Right forelimb (tissue), 1 donor: ENCODE data around the gene GDPD5.

Source experiments
- DNase-seq: peaks from one replicate; pipeline ENCODE4 v3.0.0-alpha.2; 2018

The GDPD5 gene, protein sequence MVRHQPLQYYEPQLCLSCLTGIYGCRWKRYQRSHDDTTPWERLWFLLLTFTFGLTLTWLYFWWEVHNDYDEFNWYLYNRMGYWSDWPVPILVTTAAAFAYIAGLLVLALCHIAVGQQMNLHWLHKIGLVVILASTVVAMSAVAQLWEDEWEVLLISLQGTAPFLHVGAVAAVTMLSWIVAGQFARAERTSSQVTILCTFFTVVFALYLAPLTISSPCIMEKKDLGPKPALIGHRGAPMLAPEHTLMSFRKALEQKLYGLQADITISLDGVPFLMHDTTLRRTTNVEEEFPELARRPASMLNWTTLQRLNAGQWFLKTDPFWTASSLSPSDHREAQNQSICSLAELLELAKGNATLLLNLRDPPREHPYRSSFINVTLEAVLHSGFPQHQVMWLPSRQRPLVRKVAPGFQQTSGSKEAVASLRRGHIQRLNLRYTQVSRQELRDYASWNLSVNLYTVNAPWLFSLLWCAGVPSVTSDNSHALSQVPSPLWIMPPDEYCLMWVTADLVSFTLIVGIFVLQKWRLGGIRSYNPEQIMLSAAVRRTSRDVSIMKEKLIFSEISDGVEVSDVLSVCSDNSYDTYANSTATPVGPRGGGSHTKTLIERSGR

GRCh38 chr11:75525433-75526191, at the start of gene GDPD5:
Gene GDPD5, minus strand, starts transcription at chr11:75525941. Its CDS starts 48,206 bp downstream, at chr11:75477735.
- peak; percentile 92 for DNase-seq

- DNase-seq = no peak
Observed at GRCh38 chr11:75574698-75575602, 49.2 kb upstream of the GDPD5 start.

DNA sequence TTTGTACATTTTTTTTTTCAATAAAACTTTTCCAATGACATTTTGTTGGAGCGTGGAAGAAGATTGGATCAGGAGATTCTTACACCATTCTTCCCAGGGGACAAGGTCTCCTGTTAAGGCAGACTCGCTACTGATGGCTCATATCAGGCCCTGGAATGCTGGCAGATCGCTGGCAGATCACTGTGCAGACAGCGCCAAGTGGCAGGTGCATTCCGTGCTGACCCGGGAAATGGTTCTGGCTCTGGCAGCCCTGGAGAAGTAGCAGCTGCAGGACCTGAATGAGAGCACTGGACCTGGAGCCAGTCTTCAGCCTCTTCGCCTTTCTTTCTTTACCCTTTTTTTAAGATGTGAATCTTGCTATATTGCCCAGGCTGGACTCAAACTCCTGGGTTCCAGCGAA, 47.0 kb upstream of the GDPD5 start:
- no peak for DNase-seq

DNA sequence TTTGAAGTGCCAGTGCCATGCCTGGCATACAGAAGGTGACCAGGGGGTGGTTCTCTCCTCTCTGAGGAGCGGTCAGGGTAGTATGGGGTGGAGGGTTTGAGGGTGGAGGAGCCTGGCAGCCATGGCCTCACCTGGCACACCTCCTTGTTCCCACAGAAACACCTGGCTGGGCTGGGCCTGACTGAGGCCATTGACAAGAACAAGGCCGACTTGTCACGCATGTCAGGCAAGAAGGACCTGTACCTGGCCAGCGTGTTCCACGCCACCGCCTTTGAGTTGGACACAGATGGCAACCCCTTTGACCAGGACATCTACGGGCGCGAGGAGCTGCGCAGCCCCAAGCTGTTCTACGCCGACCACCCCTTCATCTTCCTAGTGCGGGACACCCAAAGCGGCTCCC, 45.9 kb upstream of the GDPD5 start:
- DNase-seq = no peak

DNA sequence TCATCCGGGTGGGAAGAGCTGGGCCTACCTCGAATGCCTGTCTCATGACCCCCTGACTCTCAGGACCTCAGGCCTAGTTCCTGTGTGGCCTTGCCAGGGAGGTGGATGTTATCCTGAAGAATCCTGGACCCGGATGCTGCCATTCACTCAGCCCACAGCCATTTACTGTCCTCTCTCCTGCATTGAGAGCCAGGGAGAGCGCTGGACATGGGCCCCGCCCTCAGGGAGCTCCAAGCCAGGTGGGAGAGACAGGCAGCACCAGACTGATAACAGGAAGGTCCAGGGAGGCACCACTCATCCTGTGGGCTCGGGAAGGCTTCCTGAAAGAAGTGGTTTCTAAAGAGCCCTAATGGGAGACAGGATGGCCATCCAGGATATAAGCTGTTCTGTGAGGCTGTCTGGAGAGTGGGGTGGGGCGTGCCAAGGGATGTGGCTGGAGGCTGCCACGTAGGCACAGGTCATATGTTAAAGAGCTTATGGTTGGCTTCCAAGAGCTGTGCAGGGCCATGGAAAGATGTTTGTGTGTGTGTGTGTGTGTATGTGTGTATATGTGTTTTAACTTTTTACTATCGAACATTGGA, 44.9 kb upstream of the GDPD5 start:
- DNase-seq = no peak

GRCh38 chr11:75568616-75569219, 43.0 kb upstream of the GDPD5 start:
- DNase-seq = no peak

DNA sequence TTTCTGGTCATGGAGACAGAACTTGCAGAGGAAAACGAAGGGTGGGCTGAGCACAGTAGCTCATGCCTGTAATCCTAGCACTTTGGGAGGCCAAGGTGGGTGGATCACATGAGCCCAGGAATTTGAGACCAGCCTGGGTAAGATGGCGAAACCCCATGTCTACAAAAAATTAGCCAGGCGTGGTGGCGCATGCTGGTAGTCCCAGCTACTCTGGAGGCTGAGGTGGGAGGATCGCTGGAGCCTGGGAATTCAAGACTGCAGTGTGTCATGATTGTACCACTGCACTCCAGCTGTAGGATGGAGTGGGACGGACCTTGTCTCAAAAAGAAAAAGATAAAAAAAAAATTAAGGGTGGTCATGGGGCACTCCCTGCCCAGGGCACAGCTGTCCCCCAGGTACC, 42.2 kb upstream of the GDPD5 start:
- DNase-seq = no peak

- no peak for DNase-seq
Observed at GRCh38 chr11:75566763-75567279, 41.1 kb upstream of the GDPD5 start.

- DNase-seq = no peak
Observed at GRCh38 chr11:75565916-75566762, 40.4 kb upstream of the GDPD5 start.

GRCh38 chr11:75565221-75565814, 39.6 kb upstream of the GDPD5 start:
- no peak for DNase-seq

DNA sequence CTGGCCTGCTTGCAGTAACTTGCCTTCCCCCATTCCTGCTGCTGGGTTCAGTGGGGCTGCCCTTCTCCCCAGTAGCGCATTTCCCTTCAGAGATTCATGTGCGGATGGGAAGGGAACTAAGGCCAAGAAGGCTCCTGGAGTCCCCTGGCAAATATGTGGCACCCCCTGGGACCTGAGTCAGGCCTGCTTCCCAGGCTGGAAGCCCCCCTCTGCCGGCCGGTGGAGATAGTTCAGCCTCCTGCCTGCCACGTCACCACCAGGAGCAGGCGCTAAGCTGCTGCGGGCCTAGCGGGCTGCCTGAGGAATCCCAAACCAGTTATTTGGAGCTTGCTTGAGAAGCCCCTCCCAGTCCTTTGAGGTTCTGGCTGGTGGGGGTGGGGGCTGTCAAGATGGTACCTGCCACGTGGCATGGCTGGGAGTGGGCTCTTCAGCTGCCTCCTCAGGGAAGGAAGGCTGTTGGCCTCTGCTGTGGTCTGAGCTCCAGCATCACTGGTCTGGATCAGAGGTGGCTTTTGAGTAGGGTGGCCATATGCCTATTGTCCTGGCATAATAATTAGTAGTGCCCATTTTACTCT, 38.3 kb upstream of the GDPD5 start:
- DNase-seq = peak; percentile 87

DNA sequence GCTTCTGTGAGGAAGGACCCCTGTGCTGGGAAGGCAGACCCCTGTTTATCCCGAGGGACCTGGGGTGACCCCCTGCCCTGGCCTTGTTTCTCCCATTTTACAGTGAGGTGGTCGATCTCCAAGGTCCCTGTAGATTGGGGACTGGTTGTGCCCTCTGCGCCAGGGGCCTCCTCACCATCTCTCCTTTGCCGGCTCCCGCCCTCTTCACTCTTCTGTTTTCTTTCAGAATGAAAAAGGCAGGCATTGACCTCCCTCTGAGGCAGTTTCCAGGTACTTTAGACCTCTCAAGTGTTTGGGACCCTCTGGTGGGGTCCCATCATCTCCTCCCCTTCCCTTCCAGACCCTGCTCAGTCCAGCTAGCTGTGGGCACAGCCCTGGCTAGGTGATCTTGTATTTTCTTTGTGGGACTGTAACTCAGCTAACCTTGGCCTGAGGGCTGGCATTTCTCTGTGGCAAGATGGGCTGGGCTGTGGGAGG, 37.8 kb upstream of the GDPD5 start:
- no peak for DNase-seq

- DNase-seq = peak; percentile 78
Observed at GRCh38 chr11:75562836-75563484, 37.2 kb upstream of the GDPD5 start.

- DNase-seq = peak; percentile 94
Observed at GRCh38 chr11:75562048-75562835, 36.5 kb upstream of the GDPD5 start, which contains the start of gene SERPINH1. Gene SERPINH1, plus strand, starts transcription at chr11:75562253. Its CDS starts 4,097 bp downstream, at chr11:75566350.

GRCh38 chr11:75561426-75562047, 35.8 kb upstream of the GDPD5 start:
- DNase-seq = no peak

- no peak for DNase-seq
Observed at GRCh38 chr11:75560644-75561043, 34.9 kb upstream of the GDPD5 start.
